HepG2 (cell line): ENCODE results near the gene CWF19L2. TPM values are rescaled to one million over a fixed set of nuclear protein-coding genes. Genes with fewer than 3 reads are reported as not detected.

ENCODE experiments used
- ZBED4 ChIP-seq: sonication (generic); formaldehyde crosslinking; IDR thresholded peaks from 2 replicates; pipeline ENCODE4 v1.4.0; 2020; ENCODE audit warnings: missing genetic modification reagents, borderline replicate concordance
- polyA plus RNA-seq, 8 experiments: library from polyadenylated mRNA; depleted of rRNA in 3 of 8; stranded (reverse) in 7 of 8; unstranded in 1 of 8; fragments of >200 nt; fragmentation: Illumina TruSeq in 4 of 8; extraction: Trizol in 4 of 8; gene quantifications; 2 replicates each; pipeline versions ENCODE4 v1.2.1 to v1.2.3, GENCODE V29; 2011 to 2016; ENCODE audit warnings: low read depth in 4 of 8, missing spikeins in 1 of 8, mixed read lengths in 1 of 8; ENCODE audit not compliant: insufficient read depth in 1 of 8
- total RNA-seq, 5 experiments: library from RNA; depleted of rRNA; stranded (reverse); fragments of >200 nt; fragmentation: Illumina TruSeq; extraction: Trizol; gene quantifications; 2 replicates each; pipeline ENCODE4 v1.2.3, GENCODE V29; 2016; ENCODE audit warnings: low read depth in 1 of 5
- TF ChIP-seq, protein P1 (sequence below): conservative IDR thresholded peaks from 2 replicates; pipeline ENCODE4 v1.6.1; 2018; ENCODE audit warnings: missing genetic modification reagents
- TF ChIP-seq, protein P2 (sequence below): sonication (generic); formaldehyde crosslinking; IDR thresholded peaks from 2 replicates; pipeline ENCODE4 v1.4.0; 2020; ENCODE audit warnings: missing genetic modification reagents, borderline replicate concordance

Gene CWF19L2
- total and polyA plus RNA-seq, 2 of the 13 experiments (the other 11 are each of a cell fraction or from before 2014, with no cell fraction given), result 2.2 to 18.6 TPM

GRCh38 chr11:107331728-107332127 is 125.9 kb downstream of the CWF19L2 start (continued):
- TF ChIP-seq, protein P1, sequence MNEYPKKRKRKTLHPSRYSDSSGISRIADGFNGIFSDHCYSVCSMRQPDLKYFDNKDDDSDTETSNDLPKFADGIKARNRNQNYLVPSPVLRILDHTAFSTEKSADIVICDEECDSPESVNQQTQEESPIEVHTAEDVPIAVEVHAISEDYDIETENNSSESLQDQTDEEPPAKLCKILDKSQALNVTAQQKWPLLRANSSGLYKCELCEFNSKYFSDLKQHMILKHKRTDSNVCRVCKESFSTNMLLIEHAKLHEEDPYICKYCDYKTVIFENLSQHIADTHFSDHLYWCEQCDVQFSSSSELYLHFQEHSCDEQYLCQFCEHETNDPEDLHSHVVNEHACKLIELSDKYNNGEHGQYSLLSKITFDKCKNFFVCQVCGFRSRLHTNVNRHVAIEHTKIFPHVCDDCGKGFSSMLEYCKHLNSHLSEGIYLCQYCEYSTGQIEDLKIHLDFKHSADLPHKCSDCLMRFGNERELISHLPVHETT, result no peak
- no peak for TF ChIP-seq ZBED4
- TF ChIP-seq, protein P2, sequence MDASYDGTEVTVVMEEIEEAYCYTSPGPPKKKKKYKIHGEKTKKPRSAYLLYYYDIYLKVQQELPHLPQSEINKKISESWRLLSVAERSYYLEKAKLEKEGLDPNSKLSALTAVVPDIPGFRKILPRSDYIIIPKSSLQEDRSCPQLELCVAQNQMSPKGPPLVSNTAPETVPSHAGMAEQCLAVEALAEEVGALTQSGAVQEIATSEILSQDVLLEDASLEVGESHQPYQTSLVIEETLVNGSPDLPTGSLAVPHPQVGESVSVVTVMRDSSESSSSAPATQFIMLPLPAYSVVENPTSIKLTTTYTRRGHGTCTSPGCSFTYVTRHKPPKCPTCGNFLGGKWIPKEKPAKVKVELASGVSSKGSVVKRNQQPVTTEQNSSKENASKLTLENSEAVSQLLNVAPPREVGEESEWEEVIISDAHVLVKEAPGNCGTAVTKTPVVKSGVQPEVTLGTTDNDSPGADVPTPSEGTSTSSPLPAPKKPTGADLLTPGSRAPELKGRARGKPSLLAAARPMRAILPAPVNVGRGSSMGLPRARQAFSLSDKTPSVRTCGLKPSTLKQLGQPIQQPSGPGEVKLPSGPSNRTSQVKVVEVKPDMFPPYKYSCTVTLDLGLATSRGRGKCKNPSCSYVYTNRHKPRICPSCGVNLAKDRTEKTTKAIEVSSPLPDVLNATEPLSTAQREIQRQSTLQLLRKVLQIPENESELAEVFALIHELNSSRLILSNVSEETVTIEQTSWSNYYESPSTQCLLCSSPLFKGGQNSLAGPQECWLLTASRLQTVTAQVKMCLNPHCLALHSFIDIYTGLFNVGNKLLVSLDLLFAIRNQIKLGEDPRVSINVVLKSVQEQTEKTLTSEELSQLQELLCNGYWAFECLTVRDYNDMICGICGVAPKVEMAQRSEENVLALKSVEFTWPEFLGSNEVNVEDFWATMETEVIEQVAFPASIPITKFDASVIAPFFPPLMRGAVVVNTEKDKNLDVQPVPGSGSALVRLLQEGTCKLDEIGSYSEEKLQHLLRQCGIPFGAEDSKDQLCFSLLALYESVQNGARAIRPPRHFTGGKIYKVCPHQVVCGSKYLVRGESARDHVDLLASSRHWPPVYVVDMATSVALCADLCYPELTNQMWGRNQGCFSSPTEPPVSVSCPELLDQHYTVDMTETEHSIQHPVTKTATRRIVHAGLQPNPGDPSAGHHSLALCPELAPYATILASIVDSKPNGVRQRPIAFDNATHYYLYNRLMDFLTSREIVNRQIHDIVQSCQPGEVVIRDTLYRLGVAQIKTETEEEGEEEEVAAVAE, result no peak
